K562 (cell line): ENCODE results near the gene EFCAB12. TPM values are rescaled to one million over a fixed set of nuclear protein-coding genes. Genes with fewer than 3 reads are reported as not detected.
A peak's percentile ranks its signal among the peaks of the same experiment; 100 is the strongest.

Experiments used
- CEBPB ChIP-seq: fragments of 450-650 bp; IDR thresholded peaks from 2 replicates; pipeline ENCODE4 v1.6.1; 2016; ENCODE audit warnings: missing genetic modification characterization, missing compliant biosample characterization
- ETV1 ChIP-seq: fragments of 450-650 bp; conservative IDR thresholded peaks from 2 replicates; pipeline ENCODE4 v1.6.1; 2016; ENCODE audit warnings: missing genetic modification characterization, control low read depth, low read depth, missing compliant biosample characterization
- GTF2F1 ChIP-seq: IDR thresholded peaks from 2 replicates; pipeline ENCODE4 v1.6.1; 2011; ENCODE audit warnings: low read depth, low read length, improper control_type of control experiment
- KLF6 ChIP-seq: fragments of 250-450 bp; sonication (Bioruptor Pico); IDR thresholded peaks from 2 replicates; pipeline ENCODE4 v1.4.0; 2020; ENCODE audit warnings: mild to moderate bottlenecking, moderate library complexity, borderline replicate concordance
- LEF1 ChIP-seq: fragments of 450-650 bp; IDR thresholded peaks from 2 replicates; pipeline ENCODE4 v1.6.1; 2016; ENCODE audit warnings: mild to moderate bottlenecking
- POLR2A ChIP-seq: fragments of 450-650 bp; conservative IDR thresholded peaks from 2 replicates; pipeline ENCODE4 v1.6.1; 2016
- POLR2AphosphoS5 ChIP-seq: IDR thresholded peaks from 2 replicates; pipeline ENCODE4 v1.6.1; 2011; ENCODE audit warnings: mild to moderate bottlenecking, low read depth, low read length, moderate library complexity; ENCODE audit not compliant: control insufficient read depth, insufficient read depth
- POU5F1 ChIP-seq: fragments of 150-350 bp; IDR thresholded peaks from 2 replicates; pipeline ENCODE4 v1.6.1; 2014; ENCODE audit warnings: borderline replicate concordance, low read length, low read depth, mild to moderate bottlenecking; ENCODE audit not compliant: partially characterized antibody
- SIN3B ChIP-seq: fragments of 450-650 bp; IDR thresholded peaks from 2 replicates; pipeline ENCODE4 v1.6.1; 2017; ENCODE audit warnings: low read depth, mild to moderate bottlenecking, moderate library complexity
- SMARCA4 ChIP-seq: fragments of 450-650 bp; IDR thresholded peaks from 2 replicates; pipeline ENCODE4 v1.6.1; 2016
- U2AF1 ChIP-seq: fragments of 200-400 bp; formaldehyde crosslinking; optimal IDR thresholded peaks from 2 replicates; pipeline ENCODE3; 2017; ENCODE audit warnings: mild to moderate bottlenecking, low read depth, low read length, moderate library complexity
- ZC3H8 ChIP-seq: fragments of 450-650 bp; IDR thresholded peaks from 2 replicates; pipeline ENCODE4 v1.6.1; 2017
- ZKSCAN8 ChIP-seq: fragments of 200-800 bp; sonication (Bioruptor generic); IDR thresholded peaks from 2 replicates; pipeline ENCODE4 v1.6.1; 2016; ENCODE audit warnings: missing genetic modification characterization, missing compliant biosample characterization
- polyA plus RNA-seq, 8 experiments: library from polyadenylated mRNA; depleted of rRNA in 4 of 8; stranded (reverse) in 5 of 8; unstranded in 3 of 8; fragments of >200 nt; fragmentation: Nextera tagmentation in 2 of 8; fragmentation: Illumina TruSeq in 1 of 8; extraction: Ambion mirVana in 2 of 8; extraction: Trizol in 1 of 8; gene quantifications; 2 replicates each; pipeline versions ENCODE4 v1.2.1 to v1.2.3, GENCODE V29; 2011 to 2014; ENCODE audit warnings: inconsistent platforms in 1 of 8, missing spikeins in 1 of 8
- total RNA-seq, 7 experiments: library from RNA; depleted of rRNA in 6 of 7; stranded (reverse); fragments of >200 nt in 6 of 7; fragmentation: Illumina TruSeq in 2 of 7; extraction: Trizol in 2 of 7; gene quantifications; 2 replicates each; pipeline versions ENCODE4 v1.2.1 to v1.2.3, GENCODE V29; 2011 to 2021; ENCODE audit warnings: low replicate concordance in 1 of 7
- TF ChIP-seq, protein P1 (sequence below): IDR thresholded peaks from 3 replicates; pipeline ENCODE4 v1.6.1; 2011; ENCODE audit warnings: borderline replicate concordance, mild to moderate bottlenecking, moderate library complexity; ENCODE audit not compliant: insufficient read length; ENCODE audit errors: extremely low read depth
- TF ChIP-seq, protein P2 (sequence below), 2 experiments: fragments of 250-450 bp in 1 of 2; fragments of 450-650 bp in 1 of 2; sonication (Bioruptor Pico) in 1 of 2; IDR thresholded peaks; 2 replicates each; pipeline versions ENCODE4 v1.6.1 to v1.8.0; 2016 to 2021; ENCODE audit warnings: mild to moderate bottlenecking in 2 of 2, moderate library complexity in 2 of 2, missing compliant biosample characterization in 1 of 2, missing genetic modification characterization in 1 of 2
- TF ChIP-seq, protein P3 (sequence below): fragments of 450-650 bp; IDR thresholded peaks from one replicate; pipeline ENCODE4 v1.6.1; 2018; ENCODE audit warnings: mild to moderate bottlenecking, moderate library complexity; ENCODE audit not compliant: partially characterized antibody
- TF ChIP-seq, protein P4 (sequence below): fragments of 250-450 bp; sonication (Bioruptor Pico); IDR thresholded peaks from 2 replicates; pipeline ENCODE4 v1.8.0; 2022; ENCODE audit warnings: moderate library complexity, mild to moderate bottlenecking, inconsistent platforms

EFCAB12 gene
- total and polyA plus RNA-seq, 9 of the 15 experiments (the other 6 are each of a cell fraction or from before 2014, with no cell fraction given) = 0.08 to 0.95 (median 0.56) TPM; not detected in 1

DNA sequence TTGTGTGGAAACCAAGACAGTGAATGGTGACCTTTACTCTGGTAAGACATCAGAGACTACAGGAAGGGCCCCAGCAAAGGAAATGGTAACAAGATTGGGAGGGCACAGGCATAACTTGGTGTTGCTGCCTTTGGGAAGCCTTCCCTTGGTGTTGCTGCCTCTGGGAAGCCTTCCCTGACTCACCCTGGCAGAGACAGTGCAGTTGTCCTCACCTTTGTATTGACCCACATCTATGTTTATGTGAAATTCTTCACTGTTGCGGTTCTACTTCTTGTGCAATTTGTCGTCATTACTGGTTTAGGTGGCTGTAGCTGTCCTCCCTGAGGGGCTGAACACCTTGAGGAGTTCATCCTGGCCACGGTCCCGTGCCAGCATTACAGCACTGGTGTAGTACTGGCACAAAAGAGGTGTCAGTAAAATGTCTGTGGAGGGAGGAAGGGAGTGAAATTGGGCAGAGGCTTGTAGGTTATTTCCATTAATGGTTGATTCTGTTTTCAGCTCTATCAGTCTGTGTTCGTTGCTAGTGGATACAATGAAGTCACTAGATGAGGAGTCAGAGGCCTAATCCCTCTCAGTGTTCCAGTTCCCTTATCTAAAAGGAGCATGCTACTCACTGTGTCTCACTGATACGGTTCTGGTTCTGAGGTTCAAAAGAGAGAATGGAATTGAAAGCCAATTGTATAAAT, 33.2 kb upstream of the EFCAB12 start (continued):
- TF ChIP-seq, protein P1, sequence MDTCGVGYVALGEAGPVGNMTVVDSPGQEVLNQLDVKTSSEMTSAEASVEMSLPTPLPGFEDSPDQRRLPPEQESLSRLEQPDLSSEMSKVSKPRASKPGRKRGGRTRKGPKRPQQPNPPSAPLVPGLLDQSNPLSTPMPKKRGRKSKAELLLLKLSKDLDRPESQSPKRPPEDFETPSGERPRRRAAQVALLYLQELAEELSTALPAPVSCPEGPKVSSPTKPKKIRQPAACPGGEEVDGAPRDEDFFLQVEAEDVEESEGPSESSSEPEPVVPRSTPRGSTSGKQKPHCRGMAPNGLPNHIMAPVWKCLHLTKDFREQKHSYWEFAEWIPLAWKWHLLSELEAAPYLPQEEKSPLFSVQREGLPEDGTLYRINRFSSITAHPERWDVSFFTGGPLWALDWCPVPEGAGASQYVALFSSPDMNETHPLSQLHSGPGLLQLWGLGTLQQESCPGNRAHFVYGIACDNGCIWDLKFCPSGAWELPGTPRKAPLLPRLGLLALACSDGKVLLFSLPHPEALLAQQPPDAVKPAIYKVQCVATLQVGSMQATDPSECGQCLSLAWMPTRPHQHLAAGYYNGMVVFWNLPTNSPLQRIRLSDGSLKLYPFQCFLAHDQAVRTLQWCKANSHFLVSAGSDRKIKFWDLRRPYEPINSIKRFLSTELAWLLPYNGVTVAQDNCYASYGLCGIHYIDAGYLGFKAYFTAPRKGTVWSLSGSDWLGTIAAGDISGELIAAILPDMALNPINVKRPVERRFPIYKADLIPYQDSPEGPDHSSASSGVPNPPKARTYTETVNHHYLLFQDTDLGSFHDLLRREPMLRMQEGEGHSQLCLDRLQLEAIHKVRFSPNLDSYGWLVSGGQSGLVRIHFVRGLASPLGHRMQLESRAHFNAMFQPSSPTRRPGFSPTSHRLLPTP = no peak
- TF ChIP-seq SMARCA4 = peak; percentile 98
- peak; percentile 93 for TF ChIP-seq LEF1
- TF ChIP-seq ZKSCAN8 (CRISPR knock-in tag) = no peak
- TF ChIP-seq, protein P2, sequence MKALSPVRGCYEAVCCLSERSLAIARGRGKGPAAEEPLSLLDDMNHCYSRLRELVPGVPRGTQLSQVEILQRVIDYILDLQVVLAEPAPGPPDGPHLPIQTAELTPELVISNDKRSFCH (CRISPR knock-in tag; IDR thresholded peaks at IDR 0.05) = no peak
- TF ChIP-seq, protein P2 (tag; IDR thresholded peaks at IDR 0.05) = 0 out of 2 replicates have a peak, but pooled peaks have one; percentile 59
- no peak for TF ChIP-seq POU5F1
- TF ChIP-seq, protein P3, sequence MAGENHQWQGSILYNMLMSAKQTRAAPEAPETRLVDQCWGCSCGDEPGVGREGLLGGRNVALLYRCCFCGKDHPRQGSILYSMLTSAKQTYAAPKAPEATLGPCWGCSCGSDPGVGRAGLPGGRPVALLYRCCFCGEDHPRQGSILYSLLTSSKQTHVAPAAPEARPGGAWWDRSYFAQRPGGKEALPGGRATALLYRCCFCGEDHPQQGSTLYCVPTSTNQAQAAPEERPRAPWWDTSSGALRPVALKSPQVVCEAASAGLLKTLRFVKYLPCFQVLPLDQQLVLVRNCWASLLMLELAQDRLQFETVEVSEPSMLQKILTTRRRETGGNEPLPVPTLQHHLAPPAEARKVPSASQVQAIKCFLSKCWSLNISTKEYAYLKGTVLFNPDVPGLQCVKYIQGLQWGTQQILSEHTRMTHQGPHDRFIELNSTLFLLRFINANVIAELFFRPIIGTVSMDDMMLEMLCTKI = no peak
- TF ChIP-seq ZC3H8 = no peak
- no peak for TF ChIP-seq ETV1
- TF ChIP-seq, protein P4, sequence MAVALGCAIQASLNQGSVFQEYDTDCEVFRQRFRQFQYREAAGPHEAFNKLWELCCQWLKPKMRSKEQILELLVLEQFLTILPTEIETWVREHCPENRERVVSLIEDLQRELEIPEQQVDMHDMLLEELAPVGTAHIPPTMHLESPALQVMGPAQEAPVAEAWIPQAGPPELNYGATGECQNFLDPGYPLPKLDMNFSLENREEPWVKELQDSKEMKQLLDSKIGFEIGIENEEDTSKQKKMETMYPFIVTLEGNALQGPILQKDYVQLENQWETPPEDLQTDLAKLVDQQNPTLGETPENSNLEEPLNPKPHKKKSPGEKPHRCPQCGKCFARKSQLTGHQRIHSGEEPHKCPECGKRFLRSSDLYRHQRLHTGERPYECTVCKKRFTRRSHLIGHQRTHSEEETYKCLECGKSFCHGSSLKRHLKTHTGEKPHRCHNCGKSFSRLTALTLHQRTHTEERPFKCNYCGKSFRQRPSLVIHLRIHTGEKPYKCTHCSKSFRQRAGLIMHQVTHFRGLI = no peak
- TF ChIP-seq KLF6 (CRISPR knock-in tag) = 0 out of 2 replicates have a peak, but pooled peaks have one; percentile 5
- TF ChIP-seq CEBPB = peak; percentile 92
- TF ChIP-seq SIN3B = no peak
- no peak for TF ChIP-seq POLR2A
- TF ChIP-seq POLR2AphosphoS5 = peak; percentile 97
- no peak for TF ChIP-seq GTF2F1
- no peak for TF ChIP-seq U2AF1
